Neutrophil (primary cell): Measurements from ENCODE around the gene VAC14.

ENCODE experiments used
- H3K27ac ChIP-seq: fragments of 200-600 bp; sonication (generic); 2 replicates; pipeline ENCODE4 v1.5.1; 2016; ENCODE audit warnings: mild to moderate bottlenecking, moderate library complexity
- H3K27me3 ChIP-seq: fragments of 200-600 bp; sonication (generic); 2 replicates; pipeline ENCODE4 v1.6.0; 2016; ENCODE audit warnings: mild to moderate bottlenecking
- H3K36me3 ChIP-seq: fragments of 200-600 bp; sonication (generic); 2 replicates; pipeline ENCODE4 v1.5.1; 2017
- H3K4me1 ChIP-seq, 2 experiments: fragments of 200-600 bp in 1 of 2; sonication (generic) in 1 of 2; 1 replicate in 1 of 2; 2 replicates in 1 of 2; pipeline versions ENCODE4 v1.5.1 to v1.6.1; 2013 to 2016; ENCODE audit warnings: low read depth in 1 of 2, low read length in 1 of 2, mild to moderate bottlenecking in 1 of 2, moderate library complexity in 1 of 2; ENCODE audit not compliant: control insufficient read depth in 1 of 2, insufficient read depth in 1 of 2
- H3K4me3 ChIP-seq, 2 experiments: fragments of 200-600 bp in 1 of 2; sonication (generic) in 1 of 2; 1 replicate in 1 of 2; 2 replicates in 1 of 2; pipeline ENCODE4 v1.5.1; 2013 to 2016; ENCODE audit warnings: low read depth in 1 of 2, low read length in 1 of 2, mild to moderate bottlenecking in 1 of 2, moderate library complexity in 1 of 2
- H3K9me3 ChIP-seq: fragments of 200-600 bp; sonication (generic); 2 replicates; pipeline ENCODE4 v1.5.1; 2016
- TF ChIP-seq, protein P1 (sequence below): fragments of 200-600 bp; sonication (generic); IDR thresholded peaks from 2 replicates; pipeline ENCODE4 v1.5.1; 2016; ENCODE audit warnings: antibody characterized with exemption

Gene VAC14

DNA sequence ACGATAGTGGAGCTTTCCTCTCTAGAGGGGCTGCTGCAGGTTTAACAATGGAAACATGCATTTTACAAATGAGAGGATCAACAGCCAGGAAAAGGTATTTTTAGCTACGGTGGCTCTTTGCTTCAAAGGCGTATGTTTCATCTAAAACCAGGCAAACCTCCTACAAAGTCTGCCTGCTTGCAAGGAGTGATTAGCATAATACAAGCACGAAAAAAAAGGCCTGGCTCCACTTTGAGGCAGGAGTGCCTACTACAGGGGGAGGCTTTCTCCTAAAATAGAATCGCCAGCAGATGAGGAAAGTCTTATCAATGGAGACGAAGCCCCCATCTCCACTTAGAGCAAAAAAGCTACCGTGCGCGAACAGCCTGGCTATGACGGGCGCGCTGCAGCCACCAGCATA is 88.0 kb downstream of the VAC14 start:
- Histone ChIP-seq H3K9me3 (no peaks in the 10 kb centered on the region), H3K27ac (no peak overlapping the region), H3K27me3 (no peaks in the 10 kb centered on the region), H3K4me1 (no peaks in the 10 kb centered on the region), H3K4me3 (no peak overlapping the region), H3K36me3 (peaks cover 20% of the 10 kb centered on the region)
- TF ChIP-seq, protein P1, sequence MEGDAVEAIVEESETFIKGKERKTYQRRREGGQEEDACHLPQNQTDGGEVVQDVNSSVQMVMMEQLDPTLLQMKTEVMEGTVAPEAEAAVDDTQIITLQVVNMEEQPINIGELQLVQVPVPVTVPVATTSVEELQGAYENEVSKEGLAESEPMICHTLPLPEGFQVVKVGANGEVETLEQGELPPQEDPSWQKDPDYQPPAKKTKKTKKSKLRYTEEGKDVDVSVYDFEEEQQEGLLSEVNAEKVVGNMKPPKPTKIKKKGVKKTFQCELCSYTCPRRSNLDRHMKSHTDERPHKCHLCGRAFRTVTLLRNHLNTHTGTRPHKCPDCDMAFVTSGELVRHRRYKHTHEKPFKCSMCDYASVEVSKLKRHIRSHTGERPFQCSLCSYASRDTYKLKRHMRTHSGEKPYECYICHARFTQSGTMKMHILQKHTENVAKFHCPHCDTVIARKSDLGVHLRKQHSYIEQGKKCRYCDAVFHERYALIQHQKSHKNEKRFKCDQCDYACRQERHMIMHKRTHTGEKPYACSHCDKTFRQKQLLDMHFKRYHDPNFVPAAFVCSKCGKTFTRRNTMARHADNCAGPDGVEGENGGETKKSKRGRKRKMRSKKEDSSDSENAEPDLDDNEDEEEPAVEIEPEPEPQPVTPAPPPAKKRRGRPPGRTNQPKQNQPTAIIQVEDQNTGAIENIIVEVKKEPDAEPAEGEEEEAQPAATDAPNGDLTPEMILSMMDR, result no peak

DNA sequence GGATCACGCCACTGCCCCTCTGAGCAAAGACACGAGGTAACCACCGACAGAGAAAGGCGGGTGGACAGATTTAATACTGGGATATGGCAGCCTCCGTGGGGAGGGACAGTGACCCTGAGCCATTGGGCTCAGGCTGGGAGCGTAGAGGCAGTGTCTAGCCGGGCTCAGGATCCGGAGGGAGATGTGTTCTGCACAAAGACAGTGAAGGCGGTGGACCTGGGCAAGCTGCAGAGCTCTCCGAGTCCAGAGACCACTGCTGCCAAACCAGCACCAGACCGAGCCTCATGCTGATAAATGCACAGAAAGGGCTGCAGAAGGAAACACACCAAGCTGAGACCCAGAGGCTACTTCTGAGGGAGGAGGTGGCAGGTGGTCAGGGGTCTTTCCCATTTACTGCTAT is 88.6 kb downstream of the VAC14 start:
- Histone ChIP-seq H3K4me3 (no peak overlapping the region), H3K27me3 (no peaks in the 10 kb centered on the region), H3K9me3 (no peaks in the 10 kb centered on the region), H3K36me3 (peaks cover 21% of the 10 kb centered on the region), H3K4me1 (no peaks in the 10 kb centered on the region), H3K27ac (no peak overlapping the region)
- TF ChIP-seq, protein P1, result no peak

DNA sequence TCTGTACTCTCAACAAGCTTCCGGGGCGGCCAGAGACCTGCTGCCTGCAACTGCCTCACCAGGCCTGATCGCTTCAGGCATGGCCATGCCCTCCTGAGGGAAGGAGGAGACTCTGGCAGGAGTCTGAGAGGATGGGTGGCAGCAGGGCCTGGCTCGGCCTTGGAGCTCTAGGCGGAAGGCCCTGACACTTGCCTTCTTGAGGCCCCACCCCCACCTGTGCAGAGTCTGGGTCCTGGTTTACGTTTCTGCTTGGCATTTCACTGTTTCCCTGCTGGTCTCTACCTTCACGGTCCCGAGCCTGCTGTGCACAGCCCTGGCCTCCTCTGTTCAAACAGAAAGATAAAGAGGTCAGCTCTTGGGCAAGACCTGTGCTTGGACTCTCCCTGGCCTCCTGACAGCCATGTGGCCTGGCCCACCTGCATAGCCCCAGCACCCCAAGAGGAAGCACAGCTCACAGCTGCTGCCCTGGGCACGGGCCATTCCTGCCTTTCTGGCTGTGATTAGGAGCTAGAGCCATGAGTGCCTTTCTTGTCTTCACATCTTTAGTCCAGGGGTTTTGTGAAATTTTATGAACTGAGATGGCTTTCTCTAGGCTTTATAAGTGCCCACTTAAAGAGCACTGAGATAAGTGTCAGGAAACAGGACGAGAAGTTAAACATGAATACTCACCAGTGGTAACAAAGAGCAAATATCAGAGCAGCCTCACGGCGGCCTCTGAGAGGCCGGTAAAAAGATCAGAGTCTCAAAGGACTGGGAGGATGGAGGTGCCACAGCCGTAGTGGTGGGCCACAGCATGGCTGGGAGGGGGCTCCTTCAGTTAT is 89.5 kb downstream of the VAC14 start:
- H3K27me3 ChIP-seq, result no peaks in the 10 kb centered on the region
- H3K36me3 ChIP-seq, result peaks cover 21% of the 10 kb centered on the region
- H3K4me1 ChIP-seq, result no peaks in the 10 kb centered on the region
- no peak overlapping the region for H3K4me3 ChIP-seq
- TF ChIP-seq, protein P1, result no peak
- no peaks in the 10 kb centered on the region for H3K9me3 ChIP-seq
- H3K27ac ChIP-seq, result no peak overlapping the region

DNA sequence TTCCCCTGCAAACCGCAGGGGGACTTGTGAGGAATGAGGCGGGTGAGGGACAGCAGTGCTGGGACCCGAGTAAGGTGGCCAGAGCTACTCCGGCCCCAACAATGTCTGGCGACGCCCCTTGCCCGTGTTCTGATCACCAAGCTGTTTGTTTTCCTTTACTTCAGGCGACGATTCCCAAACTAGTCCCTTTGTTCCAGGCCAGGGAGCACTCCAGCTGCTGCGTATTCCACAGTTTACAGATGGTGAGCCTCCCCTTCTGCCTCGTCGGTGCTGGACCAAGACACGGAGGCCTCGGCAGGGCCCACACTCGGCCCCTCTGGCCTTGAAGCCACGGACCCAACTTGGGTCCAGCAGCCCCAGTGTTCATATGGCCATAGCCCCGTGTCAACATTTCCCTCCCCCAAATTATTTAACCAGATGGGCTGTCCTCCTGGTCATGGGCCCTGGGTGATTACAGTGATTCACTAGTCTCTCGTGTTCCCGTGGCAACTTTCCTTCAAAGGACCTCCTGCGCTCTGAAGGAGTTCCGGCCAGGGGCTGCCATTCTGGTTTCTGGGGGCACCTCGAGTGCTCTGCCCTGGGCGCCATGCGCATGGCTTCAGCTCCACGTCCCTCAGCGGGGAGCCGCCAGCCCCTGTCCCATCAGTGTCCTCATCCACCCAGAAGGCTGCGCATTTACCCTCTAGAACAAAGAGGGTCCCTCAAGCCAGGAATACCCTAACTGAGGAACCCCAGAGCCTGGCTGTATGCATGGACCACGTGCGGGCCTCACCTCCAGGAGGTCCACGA is 90.3 kb downstream of the VAC14 start:
- no peaks in the 10 kb centered on the region for H3K4me1 ChIP-seq
- H3K36me3 ChIP-seq, result peaks cover 21% of the 10 kb centered on the region

DNA sequence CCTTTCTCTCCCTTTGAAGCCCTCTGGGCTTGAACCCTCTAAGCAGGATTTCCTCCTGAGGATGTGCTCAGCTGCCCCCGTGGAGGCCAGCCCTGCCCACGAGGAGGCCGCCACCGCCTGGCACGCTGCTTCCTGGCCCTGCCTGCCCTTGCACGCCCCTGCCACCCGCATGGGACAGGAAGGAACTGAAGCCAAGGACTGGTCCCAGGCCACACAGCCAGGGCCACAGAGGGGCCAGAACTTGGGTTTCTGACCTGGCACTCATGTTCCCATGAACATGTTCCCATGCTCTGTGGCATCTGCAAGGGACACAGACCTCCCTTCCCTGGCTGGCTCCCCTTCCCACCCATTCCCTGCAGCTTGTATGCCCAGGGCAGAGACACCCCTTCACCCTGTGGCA is 91.0 kb downstream of the VAC14 start:
- H3K4me1 ChIP-seq, result no peaks in the 10 kb centered on the region
- H3K4me3 ChIP-seq, result no peak overlapping the region
- TF ChIP-seq, protein P1, result no peak
- H3K9me3 ChIP-seq, result no peaks in the 10 kb centered on the region
- no peak overlapping the region for H3K27ac ChIP-seq
- H3K36me3 ChIP-seq, result peaks cover 21% of the 10 kb centered on the region
- no peaks in the 10 kb centered on the region for H3K27me3 ChIP-seq

More for the DNA sequence above, 90.3 kb downstream of the VAC14 start:
- Histone ChIP-seq H3K4me3 (no peak overlapping the region), H3K27me3 (no peaks in the 10 kb centered on the region), H3K9me3 (no peaks in the 10 kb centered on the region), H3K27ac (no peak overlapping the region)
- TF ChIP-seq, protein P1, result no peak
